ENCODE measurements around the gene CNOT4. TPM values are rescaled to one million over a fixed set of nuclear protein-coding genes. Genes with fewer than 3 reads are reported as not detected.

Gene CNOT4
- total RNA-seq, 1 experiment from 2014 or later, result 22.0 TPM

DNA sequence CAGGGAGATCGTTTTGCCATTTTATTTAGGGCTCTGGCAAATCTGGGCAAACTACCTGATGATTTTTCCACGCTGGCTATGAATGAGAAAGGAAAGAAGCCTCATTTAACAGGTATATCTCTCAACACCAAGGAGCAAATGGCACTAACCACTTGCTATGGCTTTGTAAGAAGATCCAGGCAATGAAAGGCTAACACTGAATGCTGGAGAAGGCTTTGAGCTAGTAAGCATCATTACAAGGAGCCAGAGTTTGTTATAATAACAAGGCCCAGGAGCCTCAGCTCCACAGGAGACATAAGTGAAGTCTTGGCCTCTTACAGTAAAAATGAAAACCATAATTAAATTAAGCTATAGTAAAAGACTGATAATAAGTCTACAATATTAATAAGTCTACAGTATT lies 123.1 kb downstream of the CNOT4 start:
- H3K27me3 Mint-ChIP-seq (ENCODE audit: insufficient read depth, unreplicated experiment), result no peaks in the 10 kb centered on the region
- POLR2A ChIA-PET, result no interaction called here
- DNase-seq, result no peak
- H3K27ac Mint-ChIP-seq (ENCODE audit: unreplicated experiment), result no peak overlapping the region
- peaks cover 5% of the 10 kb centered on the region for H3K36me3 Mint-ChIP-seq (ENCODE audit: insufficient read depth, unreplicated experiment)
- Histone ChIP-seq H3K36me3 (ENCODE audit: control insufficient read depth, insufficient read depth, low read length) (no peaks in the 10 kb centered on the region), H3K27me3 (replicated peaks; ENCODE audit: control insufficient read depth, insufficient read depth, low read length) (no peaks in the 10 kb centered on the region), H3K9me3 (no peaks in the 10 kb centered on the region), H3K4me1 (no peaks in the 10 kb centered on the region), H3K4me3 (ENCODE audit: low read depth, low read length) (no peak overlapping the region)
- no peak overlapping the region for H3K4me3 Mint-ChIP-seq (ENCODE audit: unreplicated experiment)
- TF ChIP-seq, protein P1, sequence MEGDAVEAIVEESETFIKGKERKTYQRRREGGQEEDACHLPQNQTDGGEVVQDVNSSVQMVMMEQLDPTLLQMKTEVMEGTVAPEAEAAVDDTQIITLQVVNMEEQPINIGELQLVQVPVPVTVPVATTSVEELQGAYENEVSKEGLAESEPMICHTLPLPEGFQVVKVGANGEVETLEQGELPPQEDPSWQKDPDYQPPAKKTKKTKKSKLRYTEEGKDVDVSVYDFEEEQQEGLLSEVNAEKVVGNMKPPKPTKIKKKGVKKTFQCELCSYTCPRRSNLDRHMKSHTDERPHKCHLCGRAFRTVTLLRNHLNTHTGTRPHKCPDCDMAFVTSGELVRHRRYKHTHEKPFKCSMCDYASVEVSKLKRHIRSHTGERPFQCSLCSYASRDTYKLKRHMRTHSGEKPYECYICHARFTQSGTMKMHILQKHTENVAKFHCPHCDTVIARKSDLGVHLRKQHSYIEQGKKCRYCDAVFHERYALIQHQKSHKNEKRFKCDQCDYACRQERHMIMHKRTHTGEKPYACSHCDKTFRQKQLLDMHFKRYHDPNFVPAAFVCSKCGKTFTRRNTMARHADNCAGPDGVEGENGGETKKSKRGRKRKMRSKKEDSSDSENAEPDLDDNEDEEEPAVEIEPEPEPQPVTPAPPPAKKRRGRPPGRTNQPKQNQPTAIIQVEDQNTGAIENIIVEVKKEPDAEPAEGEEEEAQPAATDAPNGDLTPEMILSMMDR (IDR thresholded peaks at IDR 0.05; ENCODE audit: insufficient read depth in 1 of 2, low read depth in 1 of 2, low read length in 1 of 2, severe bottlenecking in 1 of 2, unreplicated experiment in 1 of 2), result no peak
- BruUV-seq (replicated peaks), result no TSS peak
- no peaks in the 10 kb centered on the region for H3K9me3 Mint-ChIP-seq (ENCODE audit: unreplicated experiment)
- intact Hi-C loops (cut with micrococcal nuclease; ENCODE audit: unreplicated experiment), result no loop called here
- no peaks in the 10 kb centered on the region for H3K4me1 Mint-ChIP-seq (ENCODE audit: low read depth, unreplicated experiment)
- CTCF ChIA-PET, result no interaction called here

DNA sequence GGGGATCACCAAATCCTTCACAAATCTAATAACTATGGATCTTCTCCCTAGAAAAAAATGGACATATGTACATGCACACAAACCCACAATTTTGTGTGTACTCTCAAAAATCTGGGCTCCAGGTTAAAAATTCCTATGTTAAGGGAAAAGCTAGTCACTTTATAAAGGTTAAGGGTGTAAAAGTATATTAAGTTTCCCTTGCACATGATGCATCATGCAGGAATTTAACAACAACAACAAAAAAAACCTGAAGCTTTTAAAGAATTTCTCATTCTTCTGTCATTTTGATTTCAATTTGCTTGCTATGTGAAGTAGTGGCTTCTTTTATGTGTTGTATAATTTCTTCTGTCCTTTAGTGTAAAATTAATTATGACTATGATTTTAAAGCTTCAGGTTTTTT lies 123.7 kb downstream of the CNOT4 start:
- Histone ChIP-seq H3K9me3 (no peaks in the 10 kb centered on the region), H3K4me1 (no peaks in the 10 kb centered on the region), H3K4me3 (ENCODE audit: low read depth, low read length) (no peak overlapping the region), H3K36me3 (ENCODE audit: control insufficient read depth, insufficient read depth, low read length) (no peaks in the 10 kb centered on the region), H3K27me3 (replicated peaks; ENCODE audit: control insufficient read depth, insufficient read depth, low read length) (no peaks in the 10 kb centered on the region)
- Mint-ChIP-seq H3K27me3 (ENCODE audit: insufficient read depth, unreplicated experiment) (no peaks in the 10 kb centered on the region), H3K27ac (ENCODE audit: unreplicated experiment) (no peak overlapping the region), H3K4me1 (ENCODE audit: low read depth, unreplicated experiment) (no peaks in the 10 kb centered on the region), H3K36me3 (ENCODE audit: insufficient read depth, unreplicated experiment) (no peaks in the 10 kb centered on the region), H3K4me3 (ENCODE audit: unreplicated experiment) (no peak overlapping the region), H3K9me3 (ENCODE audit: unreplicated experiment) (no peaks in the 10 kb centered on the region)
- ChIA-PET POLR2A (no interaction called here), CTCF (no interaction called here)
- no TSS peak for BruUV-seq (replicated peaks)
- intact Hi-C loops (cut with micrococcal nuclease; ENCODE audit: unreplicated experiment), result no loop called here
- TF ChIP-seq, protein P1 (IDR thresholded peaks at IDR 0.05; ENCODE audit: insufficient read depth in 1 of 2, low read depth in 1 of 2, low read length in 1 of 2, severe bottlenecking in 1 of 2, unreplicated experiment in 1 of 2), result no peak
- DNase-seq, result no peak

DNA sequence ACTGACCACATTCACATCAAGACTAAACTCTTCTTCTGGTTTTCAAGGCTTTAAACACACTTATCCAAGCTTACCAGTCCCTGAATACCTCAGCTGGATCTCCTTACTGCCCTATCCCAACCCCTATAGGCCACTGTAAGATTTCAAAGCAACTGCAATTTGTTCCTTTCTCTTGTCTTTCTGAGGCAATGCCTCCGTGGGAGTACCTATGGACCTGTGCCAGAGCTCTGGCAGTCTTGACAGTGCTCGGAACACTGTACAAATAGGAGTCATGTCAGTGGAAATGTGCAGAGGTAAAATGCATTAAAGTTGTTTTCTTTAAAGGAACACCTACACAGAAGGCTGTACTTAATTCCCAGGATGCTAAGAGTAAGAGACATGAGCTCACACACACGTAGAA lies 124.7 kb downstream of the CNOT4 start:
- Histone ChIP-seq H3K4me3 (ENCODE audit: low read depth, low read length) (no peak overlapping the region), H3K9me3 (no peaks in the 10 kb centered on the region), H3K27me3 (replicated peaks; ENCODE audit: control insufficient read depth, insufficient read depth, low read length) (no peaks in the 10 kb centered on the region), H3K4me1 (no peaks in the 10 kb centered on the region), H3K36me3 (ENCODE audit: control insufficient read depth, insufficient read depth, low read length) (no peaks in the 10 kb centered on the region)
- TF ChIP-seq, protein P1 (IDR thresholded peaks at IDR 0.05; ENCODE audit: insufficient read depth in 1 of 2, low read depth in 1 of 2, low read length in 1 of 2, severe bottlenecking in 1 of 2, unreplicated experiment in 1 of 2), result no peak
- Mint-ChIP-seq H3K9me3 (ENCODE audit: unreplicated experiment) (no peaks in the 10 kb centered on the region), H3K4me1 (ENCODE audit: low read depth, unreplicated experiment) (no peaks in the 10 kb centered on the region), H3K4me3 (ENCODE audit: unreplicated experiment) (no peak overlapping the region), H3K36me3 (ENCODE audit: insufficient read depth, unreplicated experiment) (no peaks in the 10 kb centered on the region), H3K27me3 (ENCODE audit: insufficient read depth, unreplicated experiment) (no peaks in the 10 kb centered on the region), H3K27ac (ENCODE audit: unreplicated experiment) (no peak overlapping the region)
- no peak for DNase-seq
- no TSS peak for BruUV-seq (replicated peaks)
- intact Hi-C loops (cut with micrococcal nuclease; ENCODE audit: unreplicated experiment), result no loop called here
- ChIA-PET CTCF (no interaction called here), POLR2A (no interaction called here)
